Stimulated activated CD4-positive, alpha-beta T cell treated with anti-CD3 and anti-CD28 coated beads, Interleukin-12 subunit alpha, Interleukin-12 subunit beta, amount 100 ng/mL, for 24 hours (primary cell): Measurements from ENCODE around the gene RASSF6.
"Not testable (repeated sequence)": the region's sequence is repeated elsewhere in the genome, so short reads cannot be mapped to it uniquely, and the experiment has no call there.

Source experiments
- DNase-seq, 2 experiments: peaks; one replicate each; pipeline ENCODE4 v3.0.0-alpha.2; 2020; ENCODE audit warnings: low read depth in 2 of 2

Gene RASSF6

GRCh38 chr4:73612032-73612431 lies 8.2 kb downstream of the RASSF6 start:
- no peak for DNase-seq

GRCh38 chr4:73609706-73610105 lies 10.5 kb downstream of the RASSF6 start:
- no peak for DNase-seq

GRCh38 chr4:73608689-73609594 lies 11.3 kb downstream of the RASSF6 start:
- no peak for DNase-seq

GRCh38 chr4:73607375-73608033 lies 12.7 kb downstream of the RASSF6 start:
- no peak for DNase-seq

GRCh38 chr4:73606465-73606974 lies 13.7 kb downstream of the RASSF6 start:
- no peak for DNase-seq

GRCh38 chr4:73603854-73604584 lies 16.2 kb downstream of the RASSF6 start:
- DNase-seq = no peak

- DNase-seq = no peak
These were observed 16.9 kb downstream of the RASSF6 start for GRCh38 chr4:73603271-73603710.

- DNase-seq = no peak
These were observed 19.3 kb downstream of the RASSF6 start for GRCh38 chr4:73600954-73601353.

- DNase-seq = no peak
These were observed 21.1 kb downstream of the RASSF6 start for GRCh38 chr4:73599182-73599581.

- no peak for DNase-seq
These were observed 22.6 kb downstream of the RASSF6 start for GRCh38 chr4:73597594-73597993.

GRCh38 chr4:73597183-73597582 lies 23.1 kb downstream of the RASSF6 start:
- not testable (repeated sequence) for DNase-seq

- no peak for DNase-seq
These were observed 24.2 kb downstream of the RASSF6 start for GRCh38 chr4:73596001-73596400.

- no peak for DNase-seq
These were observed 26.5 kb downstream of the RASSF6 start for GRCh38 chr4:73593631-73594241.

GRCh38 chr4:73589887-73590801 lies 30.1 kb downstream of the RASSF6 start:
- no peak for DNase-seq

- DNase-seq = no peak
These were observed 30.9 kb downstream of the RASSF6 start for GRCh38 chr4:73589261-73589847.

GRCh38 chr4:73588613-73589012 lies 31.6 kb downstream of the RASSF6 start:
- DNase-seq = no peak

GRCh38 chr4:73586666-73587065 lies 33.6 kb downstream of the RASSF6 start:
- DNase-seq = no peak

GRCh38 chr4:73586040-73586439 lies 34.2 kb downstream of the RASSF6 start:
- DNase-seq = no peak

GRCh38 chr4:73585345-73585744 lies 34.9 kb downstream of the RASSF6 start:
- no peak for DNase-seq

- no peak for DNase-seq
These were observed 36.6 kb downstream of the RASSF6 start for GRCh38 chr4:73583666-73584065.
